Measurements from ENCODE around the gene CASZ1. TPM values are rescaled to one million over a fixed set of nuclear protein-coding genes. Genes with fewer than 3 reads are reported as not detected.

The CASZ1 gene
- total and polyA plus RNA-seq, 2 donors (not counting 1 experiment from before 2014, with no cell fraction given), result 0.34 to 0.50 TPM

- Histone ChIP-seq H4K20me1 (ENCODE audit: control insufficient read depth, extremely low read depth, insufficient read depth, low read length) (no peaks in the 10 kb centered on the region), H3K36me3 (ENCODE audit: control insufficient read depth, insufficient read depth, low read length) (peaks cover 1% of the 10 kb centered on the region), H3K9ac (ENCODE audit: insufficient read depth, low read length) (no peak overlapping the region), H3K9me3 (ENCODE audit: control insufficient read depth, insufficient read depth, low read depth, low read length) (no peaks in the 10 kb centered on the region), H2AFZ (ENCODE audit: low read length) (no peak overlapping the region), H3K79me2 (ENCODE audit: control insufficient read depth, insufficient read depth, low read length) (no peaks in the 10 kb centered on the region), H3K4me2 (ENCODE audit: extremely low read depth, insufficient read depth, low read length) (no peak overlapping the region), H3K4me1 (ENCODE audit: control insufficient read depth, extremely low read depth, insufficient read depth, low read length) (no peaks in the 10 kb centered on the region), H3K27ac (ENCODE audit: insufficient read depth, low read length) (no peak overlapping the region), H3K27me3 (ENCODE audit: control insufficient read depth, insufficient read depth, low read length) (no peaks in the 10 kb centered on the region), H3K4me3 (replicated peaks in 1 of 4; ENCODE audit: control extremely low read depth in 1 of 4, insufficient read depth in 1 of 4, low read depth in 3 of 4, low read length in 4 of 4) (no peak overlapping the region)
- TF ChIP-seq CTCF (conservative IDR thresholded peaks at IDR 0.05 in 1 of 2, IDR thresholded peaks at IDR 0.05 in 1 of 2; ENCODE audit: low read depth in 1 of 2, low read length in 2 of 2) (no peak), EZH2 (IDR thresholded peaks at IDR 0.05; ENCODE audit: low read length, missing control alignments) (no peak)
- no peak for DNase-seq (ENCODE audit: low read depth in 2 of 2)
Observed at GRCh38 chr1:10625554-10625953, 170.9 kb downstream of the CASZ1 start.

GRCh38 chr1:10625076-10625475 lies 171.4 kb downstream of the CASZ1 start:
- Histone ChIP-seq H3K4me2 (ENCODE audit: extremely low read depth, insufficient read depth, low read length) (no peak overlapping the region), H3K79me2 (ENCODE audit: control insufficient read depth, insufficient read depth, low read length) (no peaks in the 10 kb centered on the region), H4K20me1 (ENCODE audit: control insufficient read depth, extremely low read depth, insufficient read depth, low read length) (no peaks in the 10 kb centered on the region), H3K4me3 (replicated peaks in 1 of 4; ENCODE audit: control extremely low read depth in 1 of 4, insufficient read depth in 1 of 4, low read depth in 3 of 4, low read length in 4 of 4) (no peak overlapping the region), H3K9me3 (ENCODE audit: control insufficient read depth, insufficient read depth, low read depth, low read length) (no peaks in the 10 kb centered on the region), H3K27me3 (ENCODE audit: control insufficient read depth, insufficient read depth, low read length) (no peaks in the 10 kb centered on the region), H3K36me3 (ENCODE audit: control insufficient read depth, insufficient read depth, low read length) (peaks cover 1% of the 10 kb centered on the region), H2AFZ (ENCODE audit: low read length) (no peak overlapping the region), H3K9ac (ENCODE audit: insufficient read depth, low read length) (no peak overlapping the region), H3K4me1 (ENCODE audit: control insufficient read depth, extremely low read depth, insufficient read depth, low read length) (no peaks in the 10 kb centered on the region), H3K27ac (ENCODE audit: insufficient read depth, low read length) (no peak overlapping the region)
- DNase-seq (ENCODE audit: low read depth in 2 of 2), result no peak
- TF ChIP-seq CTCF (conservative IDR thresholded peaks at IDR 0.05 in 1 of 2, IDR thresholded peaks at IDR 0.05 in 1 of 2; ENCODE audit: low read depth in 1 of 2, low read length in 2 of 2) (no peak), EZH2 (IDR thresholded peaks at IDR 0.05; ENCODE audit: low read length, missing control alignments) (no peak)

GRCh38 chr1:10624256-10625050 lies 172.0 kb downstream of the CASZ1 start:
- H3K27ac ChIP-seq (ENCODE audit: insufficient read depth, low read length), result no peak overlapping the region

More at GRCh38 chr1:10624256-10625050, 172.0 kb downstream of the CASZ1 start:
- TF ChIP-seq EZH2 (IDR thresholded peaks at IDR 0.05; ENCODE audit: low read length, missing control alignments), result no peak
- no peak for TF ChIP-seq CTCF (conservative IDR thresholded peaks at IDR 0.05 in 1 of 2, IDR thresholded peaks at IDR 0.05 in 1 of 2; ENCODE audit: low read depth in 1 of 2, low read length in 2 of 2)
- Histone ChIP-seq H3K9ac (ENCODE audit: insufficient read depth, low read length) (no peak overlapping the region), H3K4me1 (ENCODE audit: control insufficient read depth, extremely low read depth, insufficient read depth, low read length) (no peaks in the 10 kb centered on the region), H3K36me3 (ENCODE audit: control insufficient read depth, insufficient read depth, low read length) (peaks cover 1% of the 10 kb centered on the region), H3K79me2 (ENCODE audit: control insufficient read depth, insufficient read depth, low read length) (no peaks in the 10 kb centered on the region), H3K9me3 (ENCODE audit: control insufficient read depth, insufficient read depth, low read depth, low read length) (no peaks in the 10 kb centered on the region), H2AFZ (ENCODE audit: low read length) (no peak overlapping the region), H3K4me2 (ENCODE audit: extremely low read depth, insufficient read depth, low read length) (no peak overlapping the region), H3K4me3 (replicated peaks in 1 of 4; ENCODE audit: control extremely low read depth in 1 of 4, insufficient read depth in 1 of 4, low read depth in 3 of 4, low read length in 4 of 4) (no peak overlapping the region), H4K20me1 (ENCODE audit: control insufficient read depth, extremely low read depth, insufficient read depth, low read length) (no peaks in the 10 kb centered on the region), H3K27me3 (ENCODE audit: control insufficient read depth, insufficient read depth, low read length) (no peaks in the 10 kb centered on the region)
- DNase-seq (ENCODE audit: low read depth in 2 of 2), result no peak
